ENCODE results near the gene MIOS. TPM values are rescaled to one million over a fixed set of nuclear protein-coding genes. Genes with fewer than 3 reads are reported as not detected.
A peak's percentile ranks its signal among the peaks of the same experiment; 100 is the strongest.

Gene MIOS
- total RNA-seq, 1 experiment from 2014 or later = 25.8 TPM

DNA sequence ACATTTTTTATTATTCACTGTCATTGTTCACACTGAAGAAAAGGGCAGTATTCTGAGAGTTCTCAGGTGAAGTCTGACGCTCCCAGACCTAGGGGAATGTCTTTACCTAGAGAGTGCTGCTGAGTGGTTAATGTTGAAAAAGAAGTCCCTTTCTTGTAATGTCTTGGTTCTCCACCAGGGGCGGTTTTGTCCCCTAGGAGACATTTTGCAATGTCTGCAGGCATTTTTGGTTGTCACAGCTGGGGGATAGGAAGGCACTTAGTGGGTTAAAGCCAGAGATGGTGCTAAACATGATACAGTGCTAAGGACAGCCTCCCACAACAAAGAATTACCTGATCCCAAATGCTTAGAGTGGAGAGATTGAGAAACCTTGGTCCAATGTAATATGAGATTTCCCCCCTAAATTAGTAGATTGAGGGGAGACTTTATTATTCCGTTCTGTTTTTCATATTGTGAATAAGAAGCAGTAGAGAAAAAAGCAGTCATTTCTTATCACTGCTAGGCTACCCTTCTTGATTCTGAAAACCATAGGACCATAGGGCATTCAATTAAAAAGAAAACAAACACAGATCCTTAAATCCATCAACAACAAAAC is 87.0 kb downstream of the MIOS start:
- Histone ChIP-seq H2AFZ (ENCODE audit: low read depth, low read length, poor library complexity, severe bottlenecking) (no peak overlapping the region), H3K4me2 (ENCODE audit: low read length) (no peak overlapping the region), H3K9me2 (ENCODE audit: insufficient read depth) (no peaks in the 10 kb centered on the region), H3K4me3 (replicated peaks in 1 of 2; ENCODE audit: low read depth in 1 of 2, low read length in 2 of 2) (no peak overlapping the region), H3K27ac (ENCODE audit: low read depth, low read length) (no peak overlapping the region), H3K9me3 (ENCODE audit: control insufficient read depth in 1 of 2, insufficient read depth in 1 of 2, low read depth in 1 of 2, low read length in 2 of 2) (no peaks in the 10 kb centered on the region), H3K4me1 (ENCODE audit: control insufficient read depth in 1 of 2, insufficient read depth in 2 of 2, low read length in 2 of 2) (no peaks in the 10 kb centered on the region), H3K27me3 (ENCODE audit: insufficient read depth, low read length) (no peaks in the 10 kb centered on the region), H4K20me1 (ENCODE audit: insufficient read depth) (no peaks in the 10 kb centered on the region), H3K79me2 (ENCODE audit: insufficient read depth, low read length) (no peaks in the 10 kb centered on the region; the same call in 1 of the 2 replicates), H3K9ac (ENCODE audit: low read length) (no peak overlapping the region), H3K36me3 (ENCODE audit: control insufficient read depth in 1 of 2, insufficient read depth in 2 of 2, low read length in 2 of 2) (no peaks in the 10 kb centered on the region)
- RAD21 ChIA-PET (ENCODE audit: low non-redundant PET in 1 of 2, low total read pairs in 2 of 2, uncharacterized antibody in 2 of 2, unreplicated experiment in 2 of 2) = no interaction called here
- intact Hi-C loops (cut with micrococcal nuclease) = no loop called here
- ATAC-seq (peak; percentile 71), DNase-seq (ENCODE audit: low read depth, low spot score) (peak; percentile 28)
- POLR2A ChIA-PET = no interaction called here
- no TSS peak for BruUV-seq (replicated peaks)
- CTCF ChIA-PET = no interaction called here
- no peak for TF ChIP-seq SIN3A (IDR thresholded peaks at IDR 0.05; ENCODE audit: low read depth)
- no peak for TF ChIP-seq EZH2phosphoT487 (IDR thresholded peaks at IDR 0.05; ENCODE audit: borderline replicate concordance)
- no peak for TF ChIP-seq MAX (IDR thresholded peaks at IDR 0.05)
- peak; percentile 46 for TF ChIP-seq YY1 (IDR thresholded peaks at IDR 0.05; ENCODE audit: extremely low read depth, insufficient replicate concordance, low read depth, low read length)
- no peak for TF ChIP-seq ELF1 (IDR thresholded peaks at IDR 0.05; ENCODE audit: borderline replicate concordance, low read depth)
- TF ChIP-seq EZH2 (IDR thresholded peaks at IDR 0.05) = no peak
- TF ChIP-seq ZBTB33 (IDR thresholded peaks at IDR 0.05; ENCODE audit: extremely low read depth, insufficient replicate concordance, low read length) = no peak
- no peak for TF ChIP-seq ZNF274 (IDR thresholded peaks at IDR 0.05; ENCODE audit: low read depth, low read length)
- no peak for TF ChIP-seq FOSL1 (IDR thresholded peaks at IDR 0.05; ENCODE audit: low read depth)
- no peak for TF ChIP-seq JUND (IDR thresholded peaks at IDR 0.05)
- TF ChIP-seq TCF7L2 (IDR thresholded peaks at IDR 0.05; ENCODE audit: borderline replicate concordance, extremely low read depth, insufficient read depth, insufficient read length) = no peak
- TF ChIP-seq, protein P1, sequence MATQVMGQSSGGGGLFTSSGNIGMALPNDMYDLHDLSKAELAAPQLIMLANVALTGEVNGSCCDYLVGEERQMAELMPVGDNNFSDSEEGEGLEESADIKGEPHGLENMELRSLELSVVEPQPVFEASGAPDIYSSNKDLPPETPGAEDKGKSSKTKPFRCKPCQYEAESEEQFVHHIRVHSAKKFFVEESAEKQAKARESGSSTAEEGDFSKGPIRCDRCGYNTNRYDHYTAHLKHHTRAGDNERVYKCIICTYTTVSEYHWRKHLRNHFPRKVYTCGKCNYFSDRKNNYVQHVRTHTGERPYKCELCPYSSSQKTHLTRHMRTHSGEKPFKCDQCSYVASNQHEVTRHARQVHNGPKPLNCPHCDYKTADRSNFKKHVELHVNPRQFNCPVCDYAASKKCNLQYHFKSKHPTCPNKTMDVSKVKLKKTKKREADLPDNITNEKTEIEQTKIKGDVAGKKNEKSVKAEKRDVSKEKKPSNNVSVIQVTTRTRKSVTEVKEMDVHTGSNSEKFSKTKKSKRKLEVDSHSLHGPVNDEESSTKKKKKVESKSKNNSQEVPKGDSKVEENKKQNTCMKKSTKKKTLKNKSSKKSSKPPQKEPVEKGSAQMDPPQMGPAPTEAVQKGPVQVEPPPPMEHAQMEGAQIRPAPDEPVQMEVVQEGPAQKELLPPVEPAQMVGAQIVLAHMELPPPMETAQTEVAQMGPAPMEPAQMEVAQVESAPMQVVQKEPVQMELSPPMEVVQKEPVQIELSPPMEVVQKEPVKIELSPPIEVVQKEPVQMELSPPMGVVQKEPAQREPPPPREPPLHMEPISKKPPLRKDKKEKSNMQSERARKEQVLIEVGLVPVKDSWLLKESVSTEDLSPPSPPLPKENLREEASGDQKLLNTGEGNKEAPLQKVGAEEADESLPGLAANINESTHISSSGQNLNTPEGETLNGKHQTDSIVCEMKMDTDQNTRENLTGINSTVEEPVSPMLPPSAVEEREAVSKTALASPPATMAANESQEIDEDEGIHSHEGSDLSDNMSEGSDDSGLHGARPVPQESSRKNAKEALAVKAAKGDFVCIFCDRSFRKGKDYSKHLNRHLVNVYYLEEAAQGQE (IDR thresholded peaks at IDR 0.05; ENCODE audit: low read depth) = no peak
- no peak for TF ChIP-seq SP1 (IDR thresholded peaks at IDR 0.05; ENCODE audit: low read depth)
- peak; percentile 20 to 80 (median 76); a peak in 5 of 6 replicates for TF ChIP-seq CTCF (IDR thresholded peaks at IDR 0.05 in 2 of 3, conservative IDR thresholded peaks at IDR 0.05 in 1 of 3; ENCODE audit: borderline replicate concordance in 1 of 3, insufficient read depth in 1 of 3, low read depth in 2 of 3, low read length in 2 of 3)
- 0 out of 2 replicates have a peak, but pooled peaks have one; percentile 35 for TF ChIP-seq CBX3 (IDR thresholded peaks at IDR 0.05; ENCODE audit: low read depth)
- no peak for TF ChIP-seq ZFX (IDR thresholded peaks at IDR 0.05)
- TF ChIP-seq SRF (IDR thresholded peaks at IDR 0.05; ENCODE audit: low read depth) = no peak
- TF ChIP-seq POLR2A (IDR thresholded peaks at IDR 0.05; ENCODE audit: borderline replicate concordance, extremely low read depth, insufficient read depth, insufficient read length) = no peak
- TF ChIP-seq CEBPB (IDR thresholded peaks at IDR 0.05; ENCODE audit: low read depth) = peak; percentile 37; the same call in 1 of the 2 replicates
- no peak for TF ChIP-seq ATF3 (IDR thresholded peaks at IDR 0.05)
- no peak for TF ChIP-seq POLR2AphosphoS5 (IDR thresholded peaks at IDR 0.05; ENCODE audit: low read depth, low read length)
